HG03196 (cell line): ENCODE measurements around the gene CEP112.
"Not testable (repeated sequence)": the region's sequence is repeated elsewhere in the genome, so short reads cannot be mapped to it uniquely, and the experiment has no call there.

Experiments used
- ATAC-seq: cut with Tn5 transposase; IDR thresholded peaks from one replicate; pipeline ENCODE4 v1.9.1; 2021; ENCODE audit not compliant: unreplicated experiment

CEP112 gene

GRCh38 chr17:65698381-65699061 lies 493.4 kb downstream of the CEP112 start:
- no peak for ATAC-seq

GRCh38 chr17:65697661-65698060 lies 494.3 kb downstream of the CEP112 start:
- no peak for ATAC-seq

GRCh38 chr17:65696739-65697394 lies 495.1 kb downstream of the CEP112 start:
- ATAC-seq, result no peak

- ATAC-seq, result no peak
Measured at GRCh38 chr17:65694601-65695000, 497.3 kb downstream of the CEP112 start.

- no peak for ATAC-seq
Measured at GRCh38 chr17:65690626-65691310, 501.2 kb downstream of the CEP112 start.

- ATAC-seq, result no peak
Measured at GRCh38 chr17:65688307-65688706, 503.6 kb downstream of the CEP112 start.

- no peak for ATAC-seq
Measured at GRCh38 chr17:65685110-65685509, 506.8 kb downstream of the CEP112 start.

- no peak for ATAC-seq
Measured at GRCh38 chr17:65684631-65685030, 507.3 kb downstream of the CEP112 start.

- no peak for ATAC-seq
Measured at GRCh38 chr17:65683428-65683827, 508.5 kb downstream of the CEP112 start.

GRCh38 chr17:65681763-65682162 lies 510.2 kb downstream of the CEP112 start:
- ATAC-seq, result not testable (repeated sequence)

GRCh38 chr17:65679165-65679845 lies 512.6 kb downstream of the CEP112 start:
- ATAC-seq, result no peak

- ATAC-seq, result no peak
Measured at GRCh38 chr17:65678546-65678945, 513.4 kb downstream of the CEP112 start.

- ATAC-seq, result no peak
Measured at GRCh38 chr17:65677932-65678331, 514.0 kb downstream of the CEP112 start.

GRCh38 chr17:65674246-65675045 lies 517.5 kb downstream of the CEP112 start:
- ATAC-seq, result no peak

GRCh38 chr17:65670667-65671371 lies 521.1 kb downstream of the CEP112 start:
- ATAC-seq, result no peak

- ATAC-seq, result no peak
Measured at GRCh38 chr17:65668211-65668610, 523.7 kb downstream of the CEP112 start.

GRCh38 chr17:65667656-65668055 lies 524.3 kb downstream of the CEP112 start:
- no peak for ATAC-seq

- ATAC-seq, result no peak
Measured at GRCh38 chr17:65666876-65667321, 525.0 kb downstream of the CEP112 start.

- ATAC-seq, result no peak
Measured at GRCh38 chr17:65665966-65666365, 526.0 kb downstream of the CEP112 start.

GRCh38 chr17:65664696-65665095 lies 527.2 kb downstream of the CEP112 start:
- no peak for ATAC-seq
